Measurements from ENCODE around the gene COL4A3. TPM values are rescaled to one million over a fixed set of nuclear protein-coding genes. Genes with fewer than 3 reads are reported as not detected.
A peak's percentile ranks its signal among the peaks of the same experiment; 100 is the strongest.

COL4A3 gene
- total RNA-seq, 4 donors from 2014 or later, result under 0.01 to 67.7 (median 10.2) TPM

GRCh38 chr2:227234429-227234828, 70.0 kb downstream of the COL4A3 start:
- no peaks in the 10 kb centered on the region for H3K27me3 ChIP-seq
- no peaks in the 10 kb centered on the region for H3K9me3 ChIP-seq
- TF ChIP-seq POLR2A (IDR thresholded peaks at IDR 0.05), result no peak
- no peak for TF ChIP-seq CTCF (IDR thresholded peaks at IDR 0.05)

GRCh38 chr2:227237786-227238185, 73.4 kb downstream of the COL4A3 start:
- no peaks in the 10 kb centered on the region for H3K9me3 ChIP-seq
- TF ChIP-seq CTCF (IDR thresholded peaks at IDR 0.05) (no peak), POLR2A (IDR thresholded peaks at IDR 0.05) (no peak)
- H3K27me3 ChIP-seq, result no peaks in the 10 kb centered on the region

More at GRCh38 chr2:227234429-227234828, 70.0 kb downstream of the COL4A3 start:
- DNase-seq, result no peak
- Histone ChIP-seq H3K4me3 (no peak overlapping the region), H3K4me1 (no peaks in the 10 kb centered on the region), H3K27ac (no peak overlapping the region), H3K36me3 (no peaks in the 10 kb centered on the region)

GRCh38 chr2:227238238-227239237, 74.1 kb downstream of the COL4A3 start:
- H3K9me3 ChIP-seq, result no peaks in the 10 kb centered on the region
- no peaks in the 10 kb centered on the region for H3K4me1 ChIP-seq
- no peaks in the 10 kb centered on the region for H3K27me3 ChIP-seq
- TF ChIP-seq POLR2A (IDR thresholded peaks at IDR 0.05) (no peak), CTCF (IDR thresholded peaks at IDR 0.05) (peak; percentile 75 to 96 (median 86))
- no peak overlapping the region for H3K4me3 ChIP-seq
- peak; percentile 55 to 82 (median 69) for DNase-seq
- no peaks in the 10 kb centered on the region for H3K36me3 ChIP-seq
- H3K27ac ChIP-seq, result no peak overlapping the region

More at GRCh38 chr2:227237786-227238185, 73.4 kb downstream of the COL4A3 start:
- Histone ChIP-seq H3K36me3 (no peaks in the 10 kb centered on the region), H3K27ac (no peak overlapping the region), H3K4me3 (no peak overlapping the region), H3K4me1 (no peaks in the 10 kb centered on the region)
- no peak for DNase-seq

GRCh38 chr2:227241005-227241404, 76.6 kb downstream of the COL4A3 start:
- H3K9me3 ChIP-seq, result no peaks in the 10 kb centered on the region
- no peaks in the 10 kb centered on the region for H3K27me3 ChIP-seq
- no peaks in the 10 kb centered on the region for H3K36me3 ChIP-seq
- H3K27ac ChIP-seq, result no peak overlapping the region
- no peaks in the 10 kb centered on the region for H3K4me1 ChIP-seq
- no peak for DNase-seq
- H3K4me3 ChIP-seq, result no peak overlapping the region
- TF ChIP-seq CTCF (IDR thresholded peaks at IDR 0.05) (no peak), POLR2A (IDR thresholded peaks at IDR 0.05) (no peak)

GRCh38 chr2:227248876-227249275, 84.5 kb downstream of the COL4A3 start:
- H3K36me3 ChIP-seq, result no peaks in the 10 kb centered on the region
- no peaks in the 10 kb centered on the region for H3K27me3 ChIP-seq
- H3K27ac ChIP-seq, result no peak overlapping the region
- no peak for TF ChIP-seq CTCF (IDR thresholded peaks at IDR 0.05)
- TF ChIP-seq POLR2A (IDR thresholded peaks at IDR 0.05), result no peak
- no peak for DNase-seq
- no peaks in the 10 kb centered on the region for H3K9me3 ChIP-seq
- no peak overlapping the region for H3K4me3 ChIP-seq
- no peaks in the 10 kb centered on the region for H3K4me1 ChIP-seq

Measured in Peyer's patch (tissue), 4 donors.